OCI-LY1 (cell line): ENCODE measurements around the gene P4HA1.

Source experiments
- H2AFZ ChIP-seq: fragments of 200-600 bp; sonication (generic), shearing (Covaris generic); 2 replicates; pipeline ENCODE4 v1.6.0; 2014; ENCODE audit warnings: antibody characterized with exemption, mild to moderate bottlenecking, low read length
- H3F3A ChIP-seq: fragments of 200-600 bp; sonication (generic), shearing (Covaris generic); 2 replicates; pipeline ENCODE4 v1.6.0; 2014; ENCODE audit warnings: mild to moderate bottlenecking, antibody characterized with exemption, low read length, moderate library complexity; ENCODE audit not compliant: insufficient read depth
- H3K27ac ChIP-seq: fragments of 200-600 bp; sonication (generic); 2 replicates; pipeline ENCODE4 v1.5.1; 2014; ENCODE audit warnings: low read length, mixed run types, mild to moderate bottlenecking, low read depth; ENCODE audit not compliant: poor library complexity, severe bottlenecking
- H3K27me3 ChIP-seq: fragments of 200-600 bp; sonication (generic); 2 replicates; pipeline ENCODE4 v1.6.0; 2014; ENCODE audit warnings: antibody characterized with exemption, mild to moderate bottlenecking, low read length, moderate library complexity; ENCODE audit not compliant: insufficient read depth
- H3K36me3 ChIP-seq: fragments of 200-600 bp; sonication (generic); 2 replicates; pipeline ENCODE4 v1.6.1; 2014; ENCODE audit warnings: mild to moderate bottlenecking, antibody characterized with exemption, low read length, moderate library complexity, mixed read lengths; ENCODE audit not compliant: insufficient read depth
- H3K4me1 ChIP-seq: fragments of 200-600 bp; sonication (generic); 2 replicates; pipeline ENCODE4 v1.5.1; 2014; ENCODE audit warnings: mild to moderate bottlenecking, low read length, moderate library complexity; ENCODE audit not compliant: insufficient read depth, severe bottlenecking
- H3K4me2 ChIP-seq: fragments of 200-600 bp; sonication (generic), shearing (Covaris generic); 2 replicates; pipeline ENCODE4 v1.6.1; 2014; ENCODE audit warnings: low read length
- H3K4me3 ChIP-seq: fragments of 200-600 bp; sonication (generic); 2 replicates; pipeline ENCODE4 v1.5.1; 2014; ENCODE audit warnings: low read length, low read depth, mild to moderate bottlenecking, mixed read lengths; ENCODE audit not compliant: poor library complexity, severe bottlenecking
- H3K79me2 ChIP-seq: fragments of 200-600 bp; shearing (Covaris generic); 2 replicates; pipeline ENCODE4 v1.6.1; 2016; ENCODE audit warnings: mixed run types, low read length, mixed read lengths; ENCODE audit not compliant: insufficient read depth
- H3K9ac ChIP-seq: fragments of 200-600 bp; sonication (generic), shearing (Covaris generic); 2 replicates; pipeline ENCODE4 v1.6.1; 2014; ENCODE audit warnings: mild to moderate bottlenecking, low read length, mixed read lengths
- H3K9me2 ChIP-seq: fragments of 200-600 bp; sonication (generic), shearing (Covaris generic); 2 replicates; pipeline ENCODE4 v1.6.1; 2014; ENCODE audit warnings: low read depth, mild to moderate bottlenecking, low read length, mixed read lengths
- H3K9me3 ChIP-seq: fragments of 200-600 bp; shearing (Covaris generic); 2 replicates; pipeline ENCODE4 v1.6.1; 2014; ENCODE audit warnings: low read length, mixed read lengths
- H4K20me1 ChIP-seq: fragments of 200-600 bp; sonication (generic), shearing (Covaris generic); 2 replicates; pipeline ENCODE4 v1.6.0; 2016; ENCODE audit warnings: mild to moderate bottlenecking, low read length; ENCODE audit not compliant: insufficient read depth
- CTCF ChIP-seq: fragments of 200-600 bp; sonication (generic), shearing (Covaris generic); IDR thresholded peaks from 2 replicates; pipeline ENCODE4 v1.5.1; 2017; ENCODE audit warnings: mild to moderate bottlenecking, antibody characterized with exemption, low read length, moderate library complexity, mixed read lengths
- EZH2 ChIP-seq: fragments of 200-600 bp; sonication (generic), shearing (Covaris generic); IDR thresholded peaks from 2 replicates; pipeline ENCODE4 v1.8.0; 2017; ENCODE audit warnings: borderline replicate concordance, mixed run types, mild to moderate bottlenecking, antibody characterized with exemption, low read length, moderate library complexity, mixed read lengths

P4HA1 gene

GRCh38 chr10:73096449-73097304 lies at the start of gene P4HA1:
Gene P4HA1 (minus strand): TSS chr10:73096866. CDS start chr10:73074883, 21,983 bp downstream.
- no peaks in the 10 kb centered on the region; the same call in 1 of the 2 replicates for H3F3A ChIP-seq
- H3K4me2 ChIP-seq: peak within 1 kb of the TSS; percentile 77
- peak; percentile 67 for TF ChIP-seq CTCF
- TF ChIP-seq EZH2: no peak
- peak within 1 kb of the TSS; percentile 76; the same call in 1 of the 2 replicates for H2AFZ ChIP-seq
- no peaks in the 10 kb centered on the region for H3K36me3 ChIP-seq
- H4K20me1 ChIP-seq: peaks cover 2% of the 10 kb centered on the region; the same call in 1 of the 2 replicates
- peak within 1 kb of the TSS; percentile 79 for H3K4me3 ChIP-seq
- H3K27ac ChIP-seq: peak within 1 kb of the TSS; percentile 90
- H3K4me1 ChIP-seq: peaks cover 30% of the 10 kb centered on the region
- H3K27me3 ChIP-seq: no peaks in the 10 kb centered on the region
- H3K79me2 ChIP-seq: peaks cover 35% of the 10 kb centered on the region
- H3K9me3 ChIP-seq: no peaks in the 10 kb centered on the region
- no peaks in the 10 kb centered on the region for H3K9me2 ChIP-seq
- peak within 1 kb of the TSS; percentile 84 for H3K9ac ChIP-seq

GRCh38 chr10:73141603-73142002 lies 44.9 kb upstream of the P4HA1 start:
- Histone ChIP-seq H3K9ac (no peak overlapping the region), H4K20me1 (no peaks in the 10 kb centered on the region), H3K27ac (no peak overlapping the region), H3K4me3 (no peak overlapping the region), H2AFZ (no peak overlapping the region), H3K9me2 (no peaks in the 10 kb centered on the region), H3K4me1 (no peaks in the 10 kb centered on the region), H3K4me2 (no peak overlapping the region), H3F3A (no peaks in the 10 kb centered on the region), H3K9me3 (no peaks in the 10 kb centered on the region), H3K27me3 (no peaks in the 10 kb centered on the region), H3K36me3 (peaks cover 68% of the 10 kb centered on the region), H3K79me2 (no peaks in the 10 kb centered on the region)
- TF ChIP-seq CTCF (no peak), EZH2 (no peak)

- H3K27me3 ChIP-seq: no peaks in the 10 kb centered on the region
- no peaks in the 10 kb centered on the region for H4K20me1 ChIP-seq
- no peak overlapping the region for H3K9ac ChIP-seq
- H3K36me3 ChIP-seq: peaks cover 79% of the 10 kb centered on the region
- H3K27ac ChIP-seq: no peak overlapping the region
- H3K9me3 ChIP-seq: no peaks in the 10 kb centered on the region
- TF ChIP-seq EZH2 (no peak), CTCF (no peak)
- no peak overlapping the region for H2AFZ ChIP-seq
- no peaks in the 10 kb centered on the region for H3K9me2 ChIP-seq
- no peak overlapping the region for H3K4me2 ChIP-seq
- H3K4me1 ChIP-seq: no peaks in the 10 kb centered on the region
- H3F3A ChIP-seq: no peaks in the 10 kb centered on the region
- H3K79me2 ChIP-seq: no peaks in the 10 kb centered on the region
- H3K4me3 ChIP-seq: no peak overlapping the region
These were observed 42.6 kb upstream of the P4HA1 start for GRCh38 chr10:73139251-73139650.
